HEK293T (cell line): ENCODE measurements around the gene KREMEN2.

ENCODE experiments used
- ARNT ChIP-seq: fragments of 450-650 bp; IDR thresholded peaks from 2 replicates; pipeline ENCODE4 v1.6.1; 2017; ENCODE audit warnings: mild to moderate bottlenecking
- ELF4 ChIP-seq: fragments of 450-650 bp; IDR thresholded peaks from 2 replicates; pipeline ENCODE4 v1.6.1; 2017; ENCODE audit warnings: antibody characterized with exemption
- FOXA1 ChIP-seq: fragments of 450-650 bp; IDR thresholded peaks from 2 replicates; pipeline ENCODE4 v1.6.1; 2016; ENCODE audit warnings: mild to moderate bottlenecking
- FOXK2 ChIP-seq: fragments of 450-650 bp; IDR thresholded peaks from 2 replicates; pipeline ENCODE4 v1.6.1; 2016; ENCODE audit warnings: mild to moderate bottlenecking
- LEF1 ChIP-seq: fragments of 450-650 bp; IDR thresholded peaks from 2 replicates; pipeline ENCODE4 v1.6.1; 2017; ENCODE audit warnings: mild to moderate bottlenecking, borderline replicate concordance
- NFRKB ChIP-seq: fragments of 450-650 bp; IDR thresholded peaks from 2 replicates; pipeline ENCODE4 v1.6.1; 2016; ENCODE audit warnings: mild to moderate bottlenecking, moderate library complexity
- SP1 ChIP-seq: fragments of 450-650 bp; IDR thresholded peaks from 2 replicates; pipeline ENCODE4 v1.6.1; 2017
- SUZ12 ChIP-seq: fragments of 450-650 bp; IDR thresholded peaks from 2 replicates; pipeline ENCODE4 v1.6.1; 2016; ENCODE audit warnings: mild to moderate bottlenecking
- TF ChIP-seq, protein P1 (sequence below): fragments of 450-650 bp; IDR thresholded peaks from 2 replicates; pipeline ENCODE4 v1.6.1; 2016

- TF ChIP-seq LEF1 = no peak
- TF ChIP-seq SUZ12 = no peak
- no peak for TF ChIP-seq NFRKB
- TF ChIP-seq SP1 = no peak
- TF ChIP-seq FOXA1 = no peak
- no peak for TF ChIP-seq FOXK2
- no peak for TF ChIP-seq ARNT
- TF ChIP-seq, protein P1, sequence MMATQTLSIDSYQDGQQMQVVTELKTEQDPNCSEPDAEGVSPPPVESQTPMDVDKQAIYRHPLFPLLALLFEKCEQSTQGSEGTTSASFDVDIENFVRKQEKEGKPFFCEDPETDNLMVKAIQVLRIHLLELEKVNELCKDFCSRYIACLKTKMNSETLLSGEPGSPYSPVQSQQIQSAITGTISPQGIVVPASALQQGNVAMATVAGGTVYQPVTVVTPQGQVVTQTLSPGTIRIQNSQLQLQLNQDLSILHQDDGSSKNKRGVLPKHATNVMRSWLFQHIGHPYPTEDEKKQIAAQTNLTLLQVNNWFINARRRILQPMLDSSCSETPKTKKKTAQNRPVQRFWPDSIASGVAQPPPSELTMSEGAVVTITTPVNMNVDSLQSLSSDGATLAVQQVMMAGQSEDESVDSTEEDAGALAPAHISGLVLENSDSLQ = no peak
- TF ChIP-seq ELF4 = no peak
Observed at GRCh38 chr16:3001316-3001715, 37.2 kb downstream of the KREMEN2 start.
